Left lung (tissue), 10 donors: ENCODE data around the gene GPR12. TPM values are rescaled to one million over a fixed set of nuclear protein-coding genes. Genes with fewer than 3 reads are reported as not detected.

Source experiments
- ATAC-seq: fragments of 200-7000 bp; cut with Tn5 transposase; one replicate; pipeline ENCODE4 v1.9.1; 2020; ENCODE audit warnings: moderate library complexity
- DNase-seq, 4 donors: peaks; one replicate each; pipeline ENCODE4 v3.0.0-alpha.2; 2013 to 2020
- H3K27ac ChIP-seq, 2 donors: fragments of 200-600 bp; sonication (generic) in 1 of 2; one replicate each; pipeline versions ENCODE4 v1.5.0 to v1.8.0; 2020 to 2021
- H3K27me3 ChIP-seq, 2 donors: fragments of 200-600 bp; sonication (generic) in 1 of 2; one replicate each; pipeline versions ENCODE4 v1.5.0 to v1.8.0; 2020 to 2021
- H3K36me3 ChIP-seq, 2 donors: fragments of 200-600 bp; sonication (generic) in 1 of 2; one replicate each; pipeline versions ENCODE4 v1.5.0 to v1.8.0; 2020 to 2021
- H3K4me1 ChIP-seq, 2 donors: fragments of 200-600 bp; one replicate each; pipeline ENCODE4 v1.8.0; 2021
- H3K4me3 ChIP-seq, 2 donors: fragments of 200-600 bp; sonication (generic) in 1 of 2; one replicate each; pipeline versions ENCODE4 v1.5.0 to v1.8.0; 2020 to 2021; ENCODE audit warnings: mild to moderate bottlenecking in 1 of 2
- H3K9me3 ChIP-seq, 2 donors: fragments of 200-600 bp; sonication (generic) in 1 of 2; one replicate each; pipeline versions ENCODE4 v1.5.0 to v1.8.0; 2020 to 2021
- CTCF ChIP-seq, 2 donors: fragments of 200-600 bp; sonication (generic) in 1 of 2; IDR thresholded peaks; one replicate each; pipeline versions ENCODE4 v1.5.0 to v1.8.0; 2021; ENCODE audit warnings: antibody characterized with exemption in 2 of 2
- intact Hi-C, 2 donors: fragments of 100-400 bp; cut with DNase I; formaldehyde crosslinking; loops; one replicate each; pipeline versions ENCODE4 v1.11.2 to v1.14.2; 2022
- polyA plus RNA-seq, 6 donors: library from polyadenylated mRNA; unstranded; fragments of 120-200 nt; gene quantifications; one replicate each; pipeline ENCODE4 v1.2.1, GENCODE V29; 2013; ENCODE audit not compliant: insufficient read length in 6 of 6
- total RNA-seq, 2 donors: library from RNA; stranded (reverse); fragmentation: NEBNext Ultra II Directional; extraction: Animal tissue kit (Norgen Biotek cat#: 25700); gene quantifications; one replicate each; pipeline ENCODE4 v1.2.1, GENCODE V29; 2021
- donor health status: DM: no; HTN: yes; CAD: no.
- donor health status: DM: no; HTN: no; CAD: no.

Gene GPR12
- total and polyA plus RNA-seq, 8 donors, result 0.04 to 0.06 (median 0.04) TPM; not detected in 5

- no peak for TF ChIP-seq CTCF (IDR thresholded peaks at IDR 0.05)
- Histone ChIP-seq H3K4me1 (peaks cover 0 to 9% of the 10 kb centered on the region in 2 donors), H3K36me3 (no peaks in the 10 kb centered on the region), H3K27ac (no peak overlapping the region), H3K9me3 (no peaks in the 10 kb centered on the region), H3K27me3 (peaks cover 38 to 88% of the 10 kb centered on the region in 2 donors), H3K4me3 (no peak overlapping the region)
- ATAC-seq (no peak), DNase-seq (no peak)
- intact Hi-C loops, result no loop called here
Measured at GRCh38 chr13:26759249-26759906, 1.2 kb downstream of the GPR12 start.

- ATAC-seq (no peak), DNase-seq (no peak)
- H3K27me3 ChIP-seq, result peaks cover 37 to 80% of the 10 kb centered on the region in 2 donors
- H3K36me3 ChIP-seq, result no peaks in the 10 kb centered on the region
- no peak for TF ChIP-seq CTCF (IDR thresholded peaks at IDR 0.05)
- H3K4me3 ChIP-seq, result no peak overlapping the region
- H3K27ac ChIP-seq, result no peak overlapping the region
- peaks cover 0 to 9% of the 10 kb centered on the region in 2 donors for H3K4me1 ChIP-seq
- intact Hi-C loops, result no loop called here
- H3K9me3 ChIP-seq, result no peaks in the 10 kb centered on the region
Measured at GRCh38 chr13:26758496-26759157, 2.0 kb downstream of the GPR12 start.

GRCh38 chr13:26756961-26757360 is 3.6 kb downstream of the GPR12 start:
- Histone ChIP-seq H3K9me3 (no peaks in the 10 kb centered on the region), H3K36me3 (no peaks in the 10 kb centered on the region), H3K4me3 (no peak overlapping the region), H3K27ac (no peak overlapping the region), H3K4me1 (peaks cover 0 to 9% of the 10 kb centered on the region in 2 donors), H3K27me3 (peaks cover 37 to 64% of the 10 kb centered on the region in 2 donors)
- DNase-seq (no peak), ATAC-seq (no peak)
- intact Hi-C loops, result no loop called here
- TF ChIP-seq CTCF (IDR thresholded peaks at IDR 0.05), result no peak

- no peak for TF ChIP-seq CTCF (IDR thresholded peaks at IDR 0.05)
- Histone ChIP-seq H3K27ac (no peak overlapping the region), H3K27me3 (peaks cover 8 to 27% of the 10 kb centered on the region in 2 donors), H3K4me1 (no peaks in the 10 kb centered on the region), H3K4me3 (no peak overlapping the region), H3K9me3 (no peaks in the 10 kb centered on the region), H3K36me3 (no peaks in the 10 kb centered on the region)
- no peak for ATAC-seq
- DNase-seq, result no peak
- intact Hi-C loops, result no loop called here
Measured at GRCh38 chr13:26752671-26753070, 7.9 kb downstream of the GPR12 start.

GRCh38 chr13:26749905-26750304 is 10.7 kb downstream of the GPR12 start:
- intact Hi-C loops, result no loop called here
- peaks cover 0 to 13% of the 10 kb centered on the region in 2 donors for H3K27me3 ChIP-seq
- H3K36me3 ChIP-seq, result no peaks in the 10 kb centered on the region
- H3K27ac ChIP-seq, result no peak overlapping the region
- H3K4me1 ChIP-seq, result no peaks in the 10 kb centered on the region
- H3K9me3 ChIP-seq, result no peaks in the 10 kb centered on the region
- no peak for TF ChIP-seq CTCF (IDR thresholded peaks at IDR 0.05)
- no peak overlapping the region for H3K4me3 ChIP-seq
- DNase-seq (no peak), ATAC-seq (no peak)
